Fibroblast of the conjunctiva (primary cell): Measurements from ENCODE around the gene APOD.

Source experiments
- DNase-seq: peaks from one replicate; pipeline ENCODE4 v3.0.0-alpha.2; 2010; ENCODE audit warnings: low read depth

APOD gene

GRCh38 chr3:195524171-195524896, 59.4 kb downstream of the APOD start:
- no peak for DNase-seq

- no peak for DNase-seq
Measured at GRCh38 chr3:195522254-195523023, 61.3 kb downstream of the APOD start.
